GM12873 (cell line): ENCODE results near the gene SLC37A1.

Source experiments
- TF ChIP-seq, protein P1 (sequence below): IDR thresholded peaks from 2 replicates; pipeline ENCODE4 v1.5.1; 2012; ENCODE audit warnings: low read depth, mild to moderate bottlenecking, moderate library complexity, low read length, control low read depth; ENCODE audit not compliant: insufficient read depth; ENCODE audit errors: missing control alignments

SLC37A1 gene

GRCh38 chr21:42520628-42521253, 7.1 kb downstream of the SLC37A1 start:
- TF ChIP-seq, protein P1, sequence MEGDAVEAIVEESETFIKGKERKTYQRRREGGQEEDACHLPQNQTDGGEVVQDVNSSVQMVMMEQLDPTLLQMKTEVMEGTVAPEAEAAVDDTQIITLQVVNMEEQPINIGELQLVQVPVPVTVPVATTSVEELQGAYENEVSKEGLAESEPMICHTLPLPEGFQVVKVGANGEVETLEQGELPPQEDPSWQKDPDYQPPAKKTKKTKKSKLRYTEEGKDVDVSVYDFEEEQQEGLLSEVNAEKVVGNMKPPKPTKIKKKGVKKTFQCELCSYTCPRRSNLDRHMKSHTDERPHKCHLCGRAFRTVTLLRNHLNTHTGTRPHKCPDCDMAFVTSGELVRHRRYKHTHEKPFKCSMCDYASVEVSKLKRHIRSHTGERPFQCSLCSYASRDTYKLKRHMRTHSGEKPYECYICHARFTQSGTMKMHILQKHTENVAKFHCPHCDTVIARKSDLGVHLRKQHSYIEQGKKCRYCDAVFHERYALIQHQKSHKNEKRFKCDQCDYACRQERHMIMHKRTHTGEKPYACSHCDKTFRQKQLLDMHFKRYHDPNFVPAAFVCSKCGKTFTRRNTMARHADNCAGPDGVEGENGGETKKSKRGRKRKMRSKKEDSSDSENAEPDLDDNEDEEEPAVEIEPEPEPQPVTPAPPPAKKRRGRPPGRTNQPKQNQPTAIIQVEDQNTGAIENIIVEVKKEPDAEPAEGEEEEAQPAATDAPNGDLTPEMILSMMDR = no peak

DNA sequence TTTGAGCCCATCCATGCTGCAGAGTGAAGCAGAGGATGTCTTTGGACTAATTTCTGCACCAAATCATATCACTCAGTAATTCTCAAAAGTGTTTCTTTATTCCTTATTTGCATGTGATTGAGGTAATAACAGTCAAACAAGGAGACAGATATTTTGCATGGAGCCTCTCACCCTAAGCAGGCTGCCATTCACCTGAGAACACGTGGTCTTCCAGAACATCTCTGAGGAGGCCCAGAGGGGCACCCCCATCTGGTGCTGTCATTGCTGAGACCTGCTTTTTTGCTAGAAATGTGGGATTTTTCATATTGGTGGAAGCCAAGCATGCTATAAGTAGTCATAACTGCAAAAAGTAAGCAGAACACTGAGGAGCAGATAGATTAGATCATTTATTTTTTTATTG, 7.7 kb downstream of the SLC37A1 start:
- TF ChIP-seq, protein P1 = no peak

DNA sequence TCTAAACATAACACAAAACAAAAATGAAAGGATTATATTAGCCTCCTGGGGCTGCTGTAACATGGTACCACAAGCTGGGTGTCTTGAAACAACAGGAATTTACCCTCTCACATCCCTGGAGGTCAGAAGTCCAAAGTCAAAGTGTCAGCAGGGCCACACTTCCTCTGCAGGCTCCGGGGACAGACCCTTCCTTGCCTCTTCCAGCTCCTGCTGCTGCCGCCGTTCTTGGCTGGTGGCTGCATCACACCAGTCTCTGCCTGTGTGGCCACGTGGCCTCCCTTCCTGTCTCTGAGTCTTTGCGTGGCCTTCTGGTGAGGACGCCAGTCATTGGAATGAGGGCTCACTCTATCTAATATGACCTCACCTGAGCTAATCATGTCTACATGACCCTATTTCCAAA, 8.2 kb downstream of the SLC37A1 start:
- TF ChIP-seq, protein P1 = no peak

DNA sequence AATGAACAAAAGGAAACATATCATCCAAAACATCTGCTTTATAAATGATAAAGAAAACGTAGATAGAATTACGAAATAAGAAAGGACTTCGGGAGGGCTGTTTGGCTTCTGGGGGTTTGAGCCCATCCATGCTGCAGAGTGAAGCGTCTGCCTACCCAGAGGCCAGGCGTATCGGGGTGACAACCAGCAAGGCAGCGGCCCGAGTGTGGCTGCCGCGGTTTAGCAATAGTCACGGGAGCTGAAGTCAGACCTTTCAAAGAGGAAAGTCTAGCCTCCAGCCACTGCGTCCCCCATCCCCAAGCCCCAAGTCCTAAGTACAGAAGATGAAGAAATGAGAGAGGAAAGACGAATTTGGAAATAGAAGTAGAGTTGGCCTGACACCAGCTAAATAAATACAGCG, 8.6 kb downstream of the SLC37A1 start:
- TF ChIP-seq, protein P1 = no peak

DNA sequence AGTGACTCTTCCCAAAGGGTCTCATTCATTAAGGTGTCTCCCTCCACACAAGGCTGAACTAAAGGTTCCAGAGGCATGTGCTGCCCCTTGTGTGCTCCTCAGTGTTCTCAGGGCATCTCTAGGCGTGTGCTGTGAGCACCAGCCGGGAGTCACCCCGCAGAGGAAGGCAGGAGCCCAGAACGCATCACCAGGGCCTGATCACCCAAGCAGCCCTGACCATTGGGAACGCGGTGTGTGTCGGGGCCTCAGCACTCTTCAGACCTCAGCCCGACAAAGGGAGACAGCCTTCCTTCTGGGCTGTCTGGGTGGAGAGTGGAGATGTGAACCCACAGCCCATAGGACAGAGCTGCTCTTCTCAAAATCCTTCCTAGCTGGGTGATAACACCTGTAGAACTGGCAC, 9.1 kb downstream of the SLC37A1 start:
- TF ChIP-seq, protein P1 = no peak

DNA sequence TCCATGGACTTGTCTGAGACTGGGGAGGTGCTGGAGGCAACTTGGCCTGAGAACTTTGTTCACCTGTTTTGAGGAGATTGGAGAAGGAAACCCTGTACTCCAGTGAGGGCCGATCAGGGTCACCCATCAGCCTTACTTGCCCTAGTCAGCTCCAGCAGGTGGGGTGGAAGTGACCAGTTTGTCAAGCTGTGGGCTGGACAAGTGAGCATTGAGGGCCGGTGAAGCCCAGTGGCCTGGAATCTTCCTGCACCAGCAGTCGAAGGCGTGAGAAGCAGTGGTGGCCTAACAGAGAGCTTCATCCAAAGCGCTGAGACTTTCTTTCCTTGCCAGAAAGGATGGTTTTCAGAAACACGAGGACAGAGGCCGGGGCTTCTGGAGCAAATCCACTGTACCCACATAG, 9.6 kb downstream of the SLC37A1 start:
- TF ChIP-seq, protein P1 = no peak

GRCh38 chr21:42523941-42524340, 10.3 kb downstream of the SLC37A1 start:
- TF ChIP-seq, protein P1 = no peak
